T-cell (primary cell): Measurements from ENCODE around the gene CDK6. TPM values are rescaled to one million over a fixed set of nuclear protein-coding genes. Genes with fewer than 3 reads are reported as not detected.

ENCODE experiments used
- ATAC-seq, 4 experiments: fragments of 200-7000 bp in 3 of 4; fragments of 150-1000 bp in 1 of 4; cut with Tn5 transposase; replicated peaks in 1 of 4; 1 replicate in 3 of 4; 2 replicates in 1 of 4; pipeline ENCODE4 v1.10.0; 2021; ENCODE audit warnings: moderate library complexity in 3 of 4, mild to moderate bottlenecking in 2 of 4, moderate number of reproducible peaks in 1 of 4
- CTCF ChIA-PET, 2 donors: fragments of 300-600 bp; sonication (Branson Sonifier 250); formaldehyde crosslinking; loops; one replicate each; lab custom pipeline; 2022; ENCODE audit warnings: antibody characterized with exemption in 2 of 2; lab: Charles Lee
- POLR2A ChIA-PET, 2 donors: fragments of 300-600 bp; sonication (Branson Sonifier 250); formaldehyde crosslinking; loops; one replicate each; lab custom pipeline; 2022; ENCODE audit warnings: antibody characterized with exemption in 2 of 2; lab: Charles Lee
- DNase-seq, 35 experiments: peaks; one replicate each; pipeline versions ENCODE4 v3.0.0 to v3.0.0-alpha.2; 2013 to 2023
- H3K27ac ChIP-seq: one replicate; pipeline ENCODE4 v1.5.1; 2013; ENCODE audit warnings: low read length
- H3K27me3 ChIP-seq, 2 experiments: replicated peaks in 1 of 2; 1 replicate in 1 of 2; 2 replicates in 1 of 2; pipeline versions ENCODE4 v1.6.1 to v1.7.0; 2013; ENCODE audit warnings: low read length in 1 of 2, mixed read lengths in 1 of 2; ENCODE audit not compliant: control insufficient read depth in 2 of 2, insufficient read depth in 2 of 2; ENCODE audit errors: extremely low read depth in 1 of 2
- H3K36me3 ChIP-seq, 2 donors: 1 replicate in 1 of 2; 2 replicates in 1 of 2; pipeline versions ENCODE4 v1.6.1 to v1.7.0; 2013; ENCODE audit warnings: low read length in 1 of 2; ENCODE audit not compliant: control insufficient read depth in 2 of 2, insufficient read depth in 1 of 2; ENCODE audit errors: extremely low read depth in 1 of 2
- H3K4me1 ChIP-seq, 2 experiments: 1 replicate in 1 of 2; 2 replicates in 1 of 2; pipeline versions ENCODE4 v1.6.1 to v1.7.0; 2013; ENCODE audit warnings: low read length in 2 of 2, mixed read lengths in 1 of 2; ENCODE audit not compliant: insufficient read depth in 2 of 2, control insufficient read depth in 1 of 2; ENCODE audit errors: extremely low read depth in 1 of 2
- H3K4me3 ChIP-seq, 2 donors: 1 replicate in 1 of 2; 2 replicates in 1 of 2; pipeline versions ENCODE4 v1.5.1 to v1.7.0; 2013; ENCODE audit warnings: mild to moderate bottlenecking in 2 of 2, low read length in 1 of 2, moderate library complexity in 1 of 2; ENCODE audit not compliant: control insufficient read depth in 1 of 2; ENCODE audit errors: extremely low read depth in 1 of 2
- H3K9me3 ChIP-seq: 2 replicates; pipeline ENCODE4 v1.7.0; 2013
- H3K27ac Mint-ChIP-seq, 2 donors: one replicate each; pipeline ENCODE4 v1.8.0; 2020 to 2021; ENCODE audit warnings: mild to moderate bottlenecking in 2 of 2, mixed read lengths in 2 of 2
- H3K27me3 Mint-ChIP-seq, 2 donors: one replicate each; pipeline ENCODE4 v1.8.0; 2021 to 2022; ENCODE audit warnings: mixed read lengths in 2 of 2
- H3K36me3 Mint-ChIP-seq: one replicate; pipeline ENCODE4 v1.8.0; 2021; ENCODE audit warnings: mixed read lengths
- H3K4me1 Mint-ChIP-seq, 3 donors: one replicate each; pipeline ENCODE4 v1.8.0; 2020 to 2022; ENCODE audit warnings: mixed read lengths in 3 of 3, mild to moderate bottlenecking in 1 of 3
- H3K4me3 Mint-ChIP-seq, 3 donors: one replicate each; pipeline ENCODE4 v1.8.0; 2020 to 2022; ENCODE audit warnings: mild to moderate bottlenecking in 3 of 3, mixed read lengths in 3 of 3, moderate library complexity in 3 of 3
- H3K9me3 Mint-ChIP-seq, 3 donors: one replicate each; pipeline ENCODE4 v1.8.0; 2020 to 2022; ENCODE audit warnings: mixed read lengths in 3 of 3
- WGBS: methylation state at CpG from one replicate; pipeline ENCODE4 v1.1.5; 2013; ENCODE audit warnings: missing lambda C conversion rate; ENCODE audit not compliant: insufficient coverage; 5-methylcytosine and 5-hydroxymethylcytosine counted together
- total RNA-seq, 35 experiments: library from RNA in 6 of 35; stranded (reverse) in 6 of 35; fragments of 120-200 nt in 1 of 35; gene quantifications; one replicate each; pipeline versions ENCODE4 v1.2.1 to v1.2.4 and lab custom pipeline; 2013 to 2026

Gene CDK6
- total RNA-seq, 5 donors from 2014 or later (not counting 1 experiment from before 2014, with no cell fraction given) = 29.8 to 107 (median 43.9) TPM

DNA sequence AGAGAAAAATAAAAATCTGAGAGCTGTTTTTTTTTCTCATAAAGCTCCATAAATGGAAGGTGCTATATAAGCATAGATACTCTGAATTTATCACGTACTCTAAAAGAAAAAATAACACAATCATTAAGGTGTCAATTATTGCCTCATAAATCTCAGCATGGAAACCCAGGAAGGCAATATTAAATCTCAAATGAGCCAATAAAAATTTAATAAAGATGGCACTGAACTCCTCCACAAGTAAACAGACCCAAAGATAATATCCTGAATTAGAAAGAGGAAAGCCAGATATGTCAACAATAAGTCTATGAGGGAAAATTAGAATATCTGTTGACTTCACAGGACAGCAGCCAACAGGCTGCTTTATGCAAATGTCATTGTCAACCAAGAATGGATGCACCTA lies 66.5 kb downstream of the CDK6 start:
- H3K9me3 ChIP-seq = no peaks in the 10 kb centered on the region
- peaks cover 0 to 9% of the 10 kb centered on the region in 2 experiments for H3K4me1 ChIP-seq
- Mint-ChIP-seq H3K4me1 (peaks cover 14 to 51% (median 50%) of the 10 kb centered on the region in 3 donors), H3K27me3 (no peaks in the 10 kb centered on the region), H3K4me3 (no peak overlapping the region), H3K9me3 (no peaks in the 10 kb centered on the region), H3K36me3 (peaks cover 54% of the 10 kb centered on the region), H3K27ac (no peak overlapping the region)
- H3K36me3 ChIP-seq = peaks cover 0 to 12% of the 10 kb centered on the region in 2 donors
- H3K27ac ChIP-seq = no peak overlapping the region
- no peaks in the 10 kb centered on the region for H3K27me3 ChIP-seq
- no CpG with 5 or more reads among the region's 1 CpG for WGBS
- ChIA-PET POLR2A (interaction anchor here in 1 of 2 donors (0.6 kb wide), 1 partner anchor 54 kb away, joined by 5 read pairs; no protein-coding TSS in a partner anchor), CTCF (no interaction called here)
- H3K4me3 ChIP-seq = no peak overlapping the region
- ATAC-seq (no peak), DNase-seq (no peak)

DNA sequence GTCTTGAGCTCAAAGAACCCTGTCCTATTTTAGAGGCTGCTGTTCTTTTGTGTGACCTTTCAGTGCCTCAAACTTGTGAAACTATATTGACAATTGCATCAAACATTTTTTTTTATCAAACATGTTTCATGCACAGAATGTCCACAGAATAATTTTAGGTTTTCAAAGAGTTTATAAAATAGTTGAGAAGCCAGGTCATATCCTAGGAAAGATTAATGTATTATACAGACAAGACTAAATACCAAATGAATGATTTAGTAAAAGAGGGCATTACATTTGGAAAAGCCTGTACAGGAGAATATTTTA lies 67.0 kb downstream of the CDK6 start:
- Histone ChIP-seq H3K36me3 (peaks cover 0 to 8% of the 10 kb centered on the region in 2 donors), H3K27me3 (no peaks in the 10 kb centered on the region), H3K4me3 (no peak overlapping the region), H3K9me3 (no peaks in the 10 kb centered on the region), H3K4me1 (peaks cover 0 to 9% of the 10 kb centered on the region in 2 experiments), H3K27ac (no peak overlapping the region)
- ATAC-seq = no peak
- H3K27me3 Mint-ChIP-seq = no peaks in the 10 kb centered on the region
- no peak overlapping the region for H3K27ac Mint-ChIP-seq
- H3K9me3 Mint-ChIP-seq = no peaks in the 10 kb centered on the region
- H3K4me1 Mint-ChIP-seq = peaks cover 14 to 53% (median 50%) of the 10 kb centered on the region in 3 donors
- ChIA-PET POLR2A (interaction anchor here in 1 of 2 donors (0.6 kb wide), 1 partner anchor 54 kb away, joined by 5 read pairs; no protein-coding TSS in a partner anchor), CTCF (interaction anchor here in 1 of 2 donors (0.7 to 1.4 kb wide), 2 partner anchors 149 to 262 kb away, joined by 3 to 4 read pairs; no protein-coding TSS in a partner anchor)
- H3K4me3 Mint-ChIP-seq = no peak overlapping the region
- no peak for DNase-seq
- H3K36me3 Mint-ChIP-seq = peaks cover 50% of the 10 kb centered on the region

DNA sequence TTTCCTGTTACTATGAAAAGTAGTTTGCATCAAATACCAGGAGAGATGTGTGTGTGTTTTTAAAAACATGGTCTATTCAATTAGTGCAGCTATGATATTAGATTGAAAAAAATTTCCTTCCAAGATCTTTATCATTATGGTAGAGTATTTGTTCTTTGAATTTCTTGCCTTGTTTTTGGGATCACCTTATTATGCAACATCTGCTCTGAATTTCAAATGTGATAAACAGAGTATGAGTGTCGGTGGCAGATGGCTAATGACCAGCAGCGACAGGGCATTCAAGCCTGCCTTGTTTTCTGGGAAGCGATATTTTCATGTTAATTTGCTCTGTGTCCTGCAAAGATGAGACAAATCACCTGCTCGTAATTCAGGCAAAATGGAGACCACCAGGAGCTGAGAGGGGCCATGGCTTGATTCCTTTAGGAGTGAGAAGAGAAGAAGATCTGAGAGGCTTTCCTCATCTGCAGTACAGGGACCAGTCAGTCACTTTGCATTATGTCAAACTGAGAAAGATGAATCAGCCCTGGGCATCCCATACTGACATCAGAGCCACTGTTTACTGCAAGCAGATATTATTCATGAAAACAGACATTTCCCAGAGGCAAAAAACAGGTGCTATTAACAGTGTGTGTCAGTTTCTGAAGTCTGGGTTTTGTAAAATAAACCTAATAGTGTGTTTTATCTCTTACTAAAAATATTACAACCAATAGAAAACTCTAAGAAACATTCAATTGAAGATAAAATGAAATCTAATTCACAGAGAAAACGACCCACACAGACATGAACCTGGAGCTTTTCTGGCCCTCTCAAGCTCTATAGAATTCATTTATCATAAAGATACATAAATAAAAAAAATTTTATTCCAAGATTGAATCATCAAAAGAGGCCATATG lies 67.6 kb downstream of the CDK6 start:
- H3K36me3 ChIP-seq = peaks cover 0 to 5% of the 10 kb centered on the region in 2 donors
- H3K4me3 Mint-ChIP-seq = no peak overlapping the region
- ATAC-seq = no peak
- 89% methylated on average over 4 of the region's 5 CpGs for WGBS
- H3K4me3 ChIP-seq = no peak overlapping the region
- peak overlapping the region in 1 of 2 donors; percentile 55 for H3K27ac Mint-ChIP-seq
- H3K27ac ChIP-seq = no peak overlapping the region
- H3K36me3 Mint-ChIP-seq = peaks cover 46% of the 10 kb centered on the region
- ChIA-PET CTCF (interaction anchor here in 1 of 2 donors (0.5 to 1.4 kb wide), 3 partner anchors 148 to 742 kb away, joined by 3 to 5 read pairs (median 4); no protein-coding TSS in a partner anchor), POLR2A (interaction anchor here (0.6 kb wide), 2 partner anchors 55 to 65 kb away, joined by 4 to 5 read pairs; no protein-coding TSS in a partner anchor)
- peaks cover 0 to 9% of the 10 kb centered on the region in 2 experiments for H3K4me1 ChIP-seq
- peaks cover 14 to 57% (median 50%) of the 10 kb centered on the region in 3 donors for H3K4me1 Mint-ChIP-seq
- no peaks in the 10 kb centered on the region for H3K9me3 ChIP-seq
- no peak for DNase-seq
- H3K9me3 Mint-ChIP-seq = no peaks in the 10 kb centered on the region
- H3K27me3 ChIP-seq = no peaks in the 10 kb centered on the region
- no peaks in the 10 kb centered on the region for H3K27me3 Mint-ChIP-seq

DNA sequence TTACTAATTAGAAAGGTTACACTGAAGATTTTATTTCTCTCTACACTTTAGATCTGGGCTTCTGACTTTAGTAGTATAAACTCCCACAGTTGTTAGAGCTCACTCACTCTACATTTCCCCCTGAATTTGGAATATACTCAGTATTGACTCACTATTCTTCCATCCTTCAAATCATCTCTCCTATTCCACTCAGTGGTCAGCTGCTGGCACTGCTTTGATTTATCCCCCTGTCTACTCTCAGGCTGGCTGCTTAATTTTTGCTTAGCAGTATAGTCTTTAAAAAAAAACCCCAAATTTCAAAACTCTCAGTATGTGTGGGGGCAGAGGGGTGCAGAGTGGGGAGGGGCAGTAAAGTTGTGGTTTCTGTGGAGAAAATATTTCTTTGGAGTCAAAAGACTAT lies 68.9 kb downstream of the CDK6 start:
- H3K4me3 Mint-ChIP-seq = no peak overlapping the region
- no peaks in the 10 kb centered on the region for H3K9me3 Mint-ChIP-seq
- Histone ChIP-seq H3K9me3 (no peaks in the 10 kb centered on the region), H3K27me3 (no peaks in the 10 kb centered on the region), H3K27ac (no peak overlapping the region), H3K4me3 (no peak overlapping the region), H3K4me1 (peaks cover 0 to 9% of the 10 kb centered on the region in 2 experiments), H3K36me3 (no peaks in the 10 kb centered on the region)
- H3K27ac Mint-ChIP-seq = no peak overlapping the region
- H3K4me1 Mint-ChIP-seq = peaks cover 14 to 47% (median 46%) of the 10 kb centered on the region in 3 donors
- peaks cover 35% of the 10 kb centered on the region for H3K36me3 Mint-ChIP-seq
- DNase-seq (no peak), ATAC-seq (no peak)
- POLR2A ChIA-PET = no interaction called here
- CTCF ChIA-PET = no interaction called here
- no peaks in the 10 kb centered on the region for H3K27me3 Mint-ChIP-seq

DNA sequence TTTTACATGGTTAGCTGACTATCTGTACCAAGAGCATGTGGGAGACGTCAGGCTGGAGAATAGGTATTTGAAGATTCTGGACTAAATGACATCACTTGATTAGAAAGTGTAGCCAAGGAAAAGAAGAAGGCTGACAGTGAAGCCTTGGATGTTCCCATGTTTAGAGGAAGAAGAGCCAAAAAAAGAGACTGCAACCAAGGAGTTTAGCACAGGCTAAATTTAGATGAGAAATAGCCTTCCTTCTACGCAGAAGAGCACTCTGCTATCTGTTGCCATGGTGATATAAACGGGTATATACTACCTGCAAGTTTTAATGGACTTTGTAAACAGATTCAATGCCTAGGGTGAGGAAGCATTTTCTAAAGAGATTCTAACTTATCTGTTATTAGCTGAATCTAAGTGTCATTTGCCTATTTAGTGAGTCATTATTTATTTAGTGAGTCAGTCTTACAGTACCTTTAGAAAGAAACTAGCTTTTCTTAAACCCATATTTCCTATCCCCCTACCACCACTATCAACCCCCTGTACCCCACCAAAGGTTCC lies 69.8 kb downstream of the CDK6 start:
- WGBS = 78% methylated on average over 3 of the region's 3 CpGs
- ChIA-PET CTCF (interaction anchor here in 1 of 2 donors (0.6 kb wide), 1 partner anchor 29 kb away, joined by 3 read pairs; no protein-coding TSS in a partner anchor), POLR2A (interaction anchor here in 1 of 2 donors (0.8 kb wide), 1 partner anchor 52 kb away, joined by 3 read pairs; no protein-coding TSS in a partner anchor)
- H3K36me3 ChIP-seq = no peaks in the 10 kb centered on the region
- DNase-seq (no peak), ATAC-seq (no peak)
- H3K36me3 Mint-ChIP-seq = peaks cover 37% of the 10 kb centered on the region
- H3K27ac ChIP-seq = no peak overlapping the region
- peaks cover 14 to 51% (median 48%) of the 10 kb centered on the region in 3 donors for H3K4me1 Mint-ChIP-seq
- H3K9me3 Mint-ChIP-seq = no peaks in the 10 kb centered on the region
- H3K9me3 ChIP-seq = no peaks in the 10 kb centered on the region
- no peak overlapping the region for H3K27ac Mint-ChIP-seq
- peaks cover 0 to 9% of the 10 kb centered on the region in 2 experiments for H3K4me1 ChIP-seq
- no peak overlapping the region for H3K4me3 Mint-ChIP-seq
- H3K27me3 Mint-ChIP-seq = no peaks in the 10 kb centered on the region
- no peak overlapping the region for H3K4me3 ChIP-seq
- H3K27me3 ChIP-seq = no peaks in the 10 kb centered on the region

DNA sequence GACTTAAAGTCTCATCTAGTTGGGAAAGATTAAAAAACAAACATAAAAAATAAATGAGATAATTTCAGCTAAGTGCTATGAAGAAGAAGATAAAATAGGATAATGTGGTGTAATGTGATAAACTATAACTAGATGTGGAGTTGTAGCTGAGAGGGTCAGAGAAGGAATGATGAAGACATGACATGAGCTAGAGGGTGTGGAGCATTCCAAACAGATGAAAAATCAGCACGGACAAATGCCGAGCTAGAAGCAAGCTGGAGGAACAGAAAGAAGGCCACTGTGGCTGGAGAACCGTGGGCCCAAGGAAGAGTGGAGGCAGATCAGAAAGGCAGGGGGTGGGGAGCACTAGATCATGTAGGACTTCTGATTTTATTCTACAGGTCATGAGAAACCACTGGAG lies 70.6 kb downstream of the CDK6 start:
- H3K27me3 Mint-ChIP-seq = no peaks in the 10 kb centered on the region
- Histone ChIP-seq H3K27ac (no peak overlapping the region), H3K4me1 (peaks cover 0 to 9% of the 10 kb centered on the region in 2 experiments), H3K4me3 (no peak overlapping the region), H3K9me3 (no peaks in the 10 kb centered on the region), H3K36me3 (no peaks in the 10 kb centered on the region), H3K27me3 (no peaks in the 10 kb centered on the region)
- ChIA-PET POLR2A (no interaction called here), CTCF (interaction anchor here in 1 of 2 donors (1.1 to 1.2 kb wide), 2 partner anchors 8 to 11 kb away, joined by 3 read pairs; no protein-coding TSS in a partner anchor)
- no peak overlapping the region for H3K27ac Mint-ChIP-seq
- no peak for ATAC-seq
- no peak for DNase-seq
- WGBS = 90% methylated on average over 3 of the region's 3 CpGs
- H3K4me3 Mint-ChIP-seq = no peak overlapping the region
- peaks cover 38% of the 10 kb centered on the region for H3K36me3 Mint-ChIP-seq
- H3K4me1 Mint-ChIP-seq = peaks cover 14 to 53% (median 46%) of the 10 kb centered on the region in 3 donors
- H3K9me3 Mint-ChIP-seq = no peaks in the 10 kb centered on the region
